Measurements from ENCODE around the gene CAMK4.

DNA sequence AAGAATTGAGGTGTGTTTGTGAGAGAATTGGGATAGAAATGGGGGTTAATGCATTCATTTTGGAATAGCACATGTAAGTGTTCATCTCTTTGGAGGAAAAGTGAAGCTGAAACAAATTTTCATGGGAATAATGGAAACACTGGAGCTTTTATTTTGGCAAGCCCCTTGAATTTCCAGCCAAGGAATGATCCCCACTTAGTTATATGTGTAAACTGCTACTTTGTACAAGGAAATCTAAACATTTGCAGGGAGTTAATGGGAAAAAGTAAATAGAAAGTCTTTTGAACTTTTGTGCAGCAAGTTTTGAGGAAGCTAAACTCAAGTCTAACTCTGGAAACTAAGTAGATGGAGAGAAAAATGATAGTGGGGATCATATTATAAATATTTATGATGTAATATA is 44.1 kb downstream of the CAMK4 start:
- TF ChIP-seq GATA2 (IDR thresholded peaks at IDR 0.05; ENCODE audit: low read depth, low read length) (no peak), GATA3 (IDR thresholded peaks at IDR 0.05; ENCODE audit: low read depth, low read length) (no peak)
